Activated CD8-positive, alpha-beta memory T cell treated with anti-CD3 and anti-CD28 coated beads, Interleukin-2, amount 50 U/mL, for 1 hour (primary cell): Measurements from ENCODE around the gene COPS7A.

Experiments used
- DNase-seq: peaks from one replicate; pipeline ENCODE4 v3.0.0-alpha.2; 2020; ENCODE audit errors: extremely low read depth

COPS7A gene

GRCh38 chr12:6750506-6750905 is 26.7 kb downstream of the COPS7A start:
- DNase-seq, result no peak

- DNase-seq, result no peak
Measured at GRCh38 chr12:6751767-6752166, 27.9 kb downstream of the COPS7A start.

GRCh38 chr12:6752167-6752920 is 28.5 kb downstream of the COPS7A start:
- DNase-seq, result no peak

DNA sequence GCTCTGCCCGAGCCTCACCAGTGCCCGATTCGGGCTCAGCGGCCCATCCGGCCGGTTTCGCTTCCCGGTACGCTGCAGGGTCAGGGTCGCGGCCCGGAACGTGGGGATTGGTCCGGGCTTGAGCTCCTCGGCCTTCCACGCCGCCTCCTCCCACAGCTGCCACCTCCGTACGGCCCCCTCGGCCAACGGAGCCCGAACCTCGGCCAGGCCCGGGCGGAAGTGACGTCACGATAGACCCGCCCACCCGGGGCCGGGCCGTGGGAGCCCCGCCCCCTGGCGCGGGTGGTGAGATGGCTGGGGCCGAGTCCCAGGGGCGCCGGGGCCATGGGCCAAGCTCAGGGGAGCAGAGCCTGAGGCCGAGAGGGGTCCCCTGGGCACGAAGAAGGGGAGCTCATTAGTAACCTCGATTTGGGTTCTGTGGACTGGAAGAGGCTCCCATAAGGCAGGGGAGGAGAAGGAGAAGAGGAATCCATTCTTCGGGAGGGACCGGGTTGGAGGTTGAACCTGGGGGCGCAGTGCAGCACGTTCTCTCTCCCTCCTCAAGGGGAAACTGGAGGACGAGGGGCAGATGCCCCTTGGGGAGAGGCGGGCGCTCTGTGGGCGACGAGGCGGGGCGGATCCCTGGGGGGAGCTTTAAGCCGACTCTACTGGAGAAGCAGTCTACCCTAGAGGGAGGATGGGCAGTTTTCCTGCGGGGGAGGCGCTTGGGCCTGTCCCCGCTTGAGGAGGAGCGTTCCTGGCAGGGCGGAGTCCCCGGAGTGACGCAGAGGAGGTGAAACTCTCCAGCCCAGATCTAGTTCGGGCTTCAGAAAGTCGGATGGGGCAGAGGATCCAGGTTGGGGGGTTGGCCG is 29.3 kb downstream of the COPS7A start, which contains the start of gene MLF2:
Gene MLF2 (minus strand): TSS at position 221 of the 851 bp plus-strand sequence. CDS start 807 bp downstream, outside the sequence.
- peak; percentile 92 for DNase-seq

DNA sequence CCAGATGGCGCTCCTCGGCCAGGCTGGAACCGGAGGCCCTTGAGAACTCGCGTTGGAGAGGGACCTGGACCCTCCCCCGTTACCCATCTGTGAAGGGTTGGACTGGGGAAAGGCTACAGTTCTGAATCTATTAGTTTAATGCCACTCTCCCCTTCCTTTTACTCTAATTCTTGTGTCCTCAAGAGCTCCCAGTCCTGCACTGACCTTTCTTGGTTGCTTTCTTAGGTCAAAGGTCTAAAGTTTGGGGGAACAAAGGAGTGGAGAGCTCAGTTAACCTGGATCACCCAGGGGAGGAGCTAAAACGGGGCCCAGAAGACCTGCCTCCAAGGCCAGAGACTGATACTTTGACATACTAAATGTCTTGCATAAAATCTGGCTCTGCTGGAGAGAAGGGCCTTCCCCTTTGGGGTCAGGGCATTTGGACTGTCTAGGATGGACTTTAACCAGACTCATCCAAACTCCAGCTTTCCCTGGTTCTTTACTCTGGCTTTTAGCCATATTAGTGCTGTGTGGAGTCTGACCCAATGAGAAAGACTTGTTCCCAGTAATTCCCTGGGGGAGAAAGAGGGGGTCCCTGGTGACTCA is 30.0 kb downstream of the COPS7A start:
- DNase-seq, result no peak

- DNase-seq, result no peak
Measured at GRCh38 chr12:6754411-6754810, 30.6 kb downstream of the COPS7A start.

GRCh38 chr12:6757028-6757690 is 33.3 kb downstream of the COPS7A start:
- DNase-seq, result no peak

DNA sequence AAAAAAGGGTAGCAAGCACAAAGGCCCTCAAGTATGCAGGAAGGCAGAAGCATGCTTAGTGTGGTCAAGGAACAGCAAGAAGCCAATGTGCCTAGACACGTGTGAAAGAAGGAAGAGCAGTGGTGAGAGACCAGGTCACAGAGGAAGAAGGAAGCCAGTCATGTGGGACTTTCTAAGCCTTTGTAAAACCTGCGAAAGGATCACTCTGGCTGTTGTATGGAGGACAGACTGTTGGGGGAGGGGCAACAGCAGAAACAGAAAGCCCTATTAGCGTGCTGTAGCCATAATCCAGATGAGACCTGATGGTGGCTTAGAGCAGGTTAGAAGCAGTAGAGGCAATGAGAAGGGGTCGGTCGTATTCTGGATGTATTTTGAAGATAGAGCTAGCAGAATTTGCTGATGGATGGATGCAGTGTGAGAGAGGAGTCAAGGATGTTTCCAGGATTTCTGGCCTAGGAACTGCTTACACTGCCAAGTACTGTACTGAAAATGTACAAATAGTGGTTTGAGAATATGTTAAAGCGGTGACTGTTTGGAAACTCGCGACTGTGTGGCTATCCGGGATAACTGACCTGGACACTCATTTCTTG is 34.8 kb downstream of the COPS7A start:
- DNase-seq, result no peak

DNA sequence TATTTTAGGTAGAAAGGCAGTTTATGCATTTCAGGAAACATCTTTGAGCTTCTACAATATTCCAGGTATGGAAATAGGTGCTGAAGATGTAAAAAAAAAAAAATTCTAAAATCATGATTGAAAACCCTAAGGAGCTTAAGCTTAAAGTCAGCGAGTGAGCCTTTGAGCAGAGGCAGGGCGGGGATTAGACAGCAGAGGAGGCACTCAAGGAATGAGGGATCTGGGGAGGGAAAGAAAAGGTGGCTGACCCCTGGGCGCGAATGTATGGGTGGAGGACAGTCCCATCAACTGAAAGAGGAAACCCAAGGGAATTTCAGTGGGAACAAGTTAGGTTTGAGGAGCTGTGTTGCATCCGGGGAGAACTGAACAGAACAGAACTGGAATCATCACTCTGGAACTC is 35.9 kb downstream of the COPS7A start:
- DNase-seq, result no peak

DNA sequence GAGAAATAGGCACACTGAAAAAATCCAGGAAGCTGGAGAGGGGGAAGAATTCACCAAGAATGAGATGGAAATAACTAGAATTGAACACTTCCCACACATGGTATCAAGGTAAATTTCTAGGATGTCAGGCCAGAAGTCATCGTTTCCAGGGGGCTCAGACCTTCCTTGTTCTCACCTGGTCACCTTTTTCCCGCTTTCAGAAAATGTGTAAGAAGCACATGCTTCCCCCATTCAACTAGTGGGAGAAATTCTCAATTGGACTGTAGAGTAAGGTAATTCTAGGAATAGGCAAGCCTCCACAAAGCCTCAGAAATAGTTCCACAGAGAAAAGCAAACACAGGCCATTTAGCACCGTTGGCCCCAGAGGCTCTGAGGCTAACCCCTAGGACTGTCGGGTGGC is 39.5 kb downstream of the COPS7A start:
- no peak for DNase-seq

- DNase-seq, result no peak
Measured at GRCh38 chr12:6764011-6764828, 40.4 kb downstream of the COPS7A start.

- DNase-seq, result no peak
Measured at GRCh38 chr12:6765048-6765633, 41.3 kb downstream of the COPS7A start.

GRCh38 chr12:6765634-6766581 is 42.1 kb downstream of the COPS7A start, which contains the start of gene PTMS:
Gene PTMS (plus strand): TSS chr12:6766363. CDS start chr12:6766706, 343 bp downstream.
- DNase-seq, result no peak

DNA sequence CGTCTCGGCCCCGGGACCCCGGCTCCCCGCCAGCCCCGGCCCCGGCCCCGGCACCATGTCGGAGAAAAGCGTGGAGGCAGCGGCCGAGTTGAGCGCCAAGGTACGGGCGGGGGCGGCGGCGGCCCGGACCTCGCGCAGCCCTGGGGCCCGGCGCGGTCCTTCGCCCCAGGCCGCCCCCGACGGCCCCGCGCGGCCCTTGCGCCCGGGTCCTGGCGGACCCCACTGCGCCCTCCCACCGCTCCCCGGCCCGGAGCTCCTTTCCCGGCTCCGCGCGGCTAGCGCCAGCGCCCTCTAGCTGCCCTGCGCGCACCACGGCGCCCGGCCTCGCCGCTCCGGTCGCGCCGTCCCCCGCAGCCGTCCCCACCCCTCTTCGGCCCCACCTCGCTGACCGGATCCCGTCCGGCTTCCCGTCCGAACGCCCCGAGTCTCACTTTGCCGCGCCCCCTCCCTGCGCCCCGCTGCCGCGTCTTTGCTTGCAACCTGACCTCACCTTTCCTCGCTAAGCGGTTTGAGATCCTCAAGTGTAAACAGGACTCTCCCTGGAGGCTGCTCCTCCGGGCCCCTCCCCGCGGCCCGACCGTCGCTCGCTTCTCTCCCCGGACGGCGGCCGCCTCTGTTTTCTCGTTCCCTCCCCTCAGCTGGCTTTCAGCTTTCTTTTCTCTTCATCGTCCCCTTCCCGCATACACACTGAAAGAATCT is 43.0 kb downstream of the COPS7A start:
- DNase-seq, result no peak

GRCh38 chr12:6767353-6768319 is 43.8 kb downstream of the COPS7A start:
- DNase-seq, result no peak

DNA sequence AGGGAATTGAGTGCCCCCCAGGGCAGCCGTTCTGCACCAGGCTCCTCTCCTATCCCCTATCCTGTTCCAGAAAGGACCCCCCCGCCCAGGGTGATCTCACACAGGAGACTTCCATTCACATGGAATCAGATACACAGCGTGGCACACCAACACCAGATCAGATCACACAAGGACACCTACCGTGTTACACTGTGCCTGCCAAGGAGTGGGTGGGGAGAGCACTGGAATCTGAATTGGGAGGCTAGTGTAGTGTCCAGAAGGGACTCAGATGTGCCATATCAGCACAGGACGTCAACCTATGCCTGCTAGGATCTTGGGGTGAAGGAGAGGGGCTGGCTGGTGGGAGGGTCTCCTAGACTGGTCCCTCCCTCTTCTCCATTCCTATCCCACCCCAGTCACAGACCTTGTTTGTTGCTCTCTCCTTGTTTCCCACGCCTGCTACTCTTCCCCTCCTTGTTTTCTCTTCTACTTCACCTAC is 44.6 kb downstream of the COPS7A start:
- DNase-seq, result no peak

DNA sequence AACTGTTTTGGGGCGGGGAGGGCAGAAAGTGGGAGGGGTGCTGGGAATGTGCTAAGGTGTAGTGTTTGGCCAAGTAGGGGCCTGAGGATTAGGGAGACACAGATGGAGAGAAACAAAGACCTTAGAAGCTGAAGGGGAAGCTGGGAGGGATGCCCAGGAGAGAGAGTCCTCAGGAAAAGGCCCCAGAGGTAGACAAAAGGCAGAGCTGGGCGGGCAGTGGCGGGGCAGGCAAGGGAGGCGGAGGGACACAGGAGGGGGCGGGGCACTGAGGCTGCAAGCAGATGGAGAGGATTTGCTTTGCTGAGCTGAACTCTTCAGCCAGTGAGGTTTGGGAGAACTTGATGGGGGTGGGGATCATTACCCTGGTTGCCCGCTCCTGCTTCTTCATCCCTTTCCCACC is 45.1 kb downstream of the COPS7A start:
- no peak for DNase-seq
